Measurements from ENCODE around the gene PRDM11. TPM values are rescaled to one million over a fixed set of nuclear protein-coding genes. Genes with fewer than 3 reads are reported as not detected.

Gene PRDM11
- total and polyA plus RNA-seq, 2 of the 8 experiments (the other 6 are each of a cell fraction or from before 2014, with no cell fraction given): 3.6 to 11.7 TPM

DNA sequence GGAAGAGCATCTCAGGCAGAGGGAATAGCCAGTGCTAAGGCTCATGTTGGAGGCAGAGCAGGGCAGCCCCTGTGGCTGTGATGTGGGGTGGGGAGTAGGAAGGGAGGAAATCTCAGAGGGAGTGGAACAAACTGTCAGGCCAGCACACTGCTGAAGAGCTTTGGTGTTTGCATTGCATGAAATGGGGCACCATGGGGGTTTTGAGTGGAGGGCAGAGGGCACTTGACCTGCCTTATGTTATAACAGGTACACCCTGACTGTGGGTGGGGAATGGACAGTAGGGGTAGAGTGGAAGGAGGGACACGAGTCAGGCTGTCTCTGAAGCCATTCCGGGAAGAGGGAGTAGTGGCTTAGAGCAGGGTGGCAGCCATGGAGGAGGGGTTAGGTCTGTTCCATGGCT is 24.0 kb downstream of the PRDM11 start:
- H3K9me3 ChIP-seq (ENCODE audit: insufficient read depth in 2 of 2, low read depth in 1 of 2, low read length in 1 of 2): no peaks in the 10 kb centered on the region
- H4K20me1 ChIP-seq (replicated peaks in 1 of 2; ENCODE audit: control insufficient read depth in 1 of 2, insufficient read depth in 2 of 2, low read length in 2 of 2): peaks cover 2 to 7% of the 10 kb centered on the region in 2 experiments
- H3K14ac ChIP-seq (ENCODE audit: insufficient read length): no peak overlapping the region
- no peak overlapping the region for H3K4me2 ChIP-seq (ENCODE audit: insufficient read depth in 1 of 2, low read depth in 2 of 2, low read length in 2 of 2)
- no peaks in the 10 kb centered on the region; the same call in 1 of the 2 replicates for H3K23me2 ChIP-seq (ENCODE audit: low read depth, low read length)
- H3K4ac ChIP-seq (replicated peaks; ENCODE audit: insufficient read length, low read depth, low read length): no peak overlapping the region
- 81% methylated on average over 2 of the region's 2 CpGs; no CpG with 5 or more reads in 1 of the 2 experiments for WGBS, 2 experiments (ENCODE audit: extremely low coverage in 1 of 2, insufficient coverage in 1 of 2, insufficient read length in 1 of 2, insufficient replicate concordance in 2 of 2, low coverage in 1 of 2, low lambda C conversion rate in 2 of 2, missing lambda C conversion rate in 1 of 2)
- no peaks in the 10 kb centered on the region for H3K79me1 ChIP-seq (ENCODE audit: low read depth, low read length)
- ChIA-PET CTCF (ENCODE audit: partially characterized antibody) (interaction anchor here (0.6 to 0.7 kb wide), 3 partner anchors 9 to 15 kb away, joined by 3 to 4 read pairs (median 3); no protein-coding TSS in a partner anchor), POLR2A (ENCODE audit: partially characterized antibody) (no interaction called here)
- H3K23ac ChIP-seq (ENCODE audit: insufficient read length): no peak overlapping the region
- no peak for FAIRE-seq
- H4K91ac ChIP-seq (replicated peaks; ENCODE audit: insufficient read length, low read length): no peak overlapping the region
- H2BK20ac ChIP-seq (ENCODE audit: low read length): no peak overlapping the region
- no peak overlapping the region for H2BK15ac ChIP-seq (ENCODE audit: low read length)
- no peaks in the 10 kb centered on the region for H3K27me3 ChIP-seq (replicated peaks in 1 of 4; ENCODE audit: control insufficient read depth in 3 of 4, extremely low read depth in 1 of 4, insufficient read depth in 3 of 4, low read length in 3 of 4)
- H3K27ac ChIP-seq (ENCODE audit: low read depth, low read length): no peak overlapping the region
- no peak overlapping the region for H4K5ac ChIP-seq (ENCODE audit: insufficient read length, low read depth, low read length)
- no peak overlapping the region for H2BK5ac ChIP-seq (ENCODE audit: low read depth, low read length)
- no peaks in the 10 kb centered on the region for H3K79me2 ChIP-seq (ENCODE audit: control insufficient read depth in 1 of 2, insufficient read depth in 2 of 2, low read length in 2 of 2)
- no peak overlapping the region for H2AFZ ChIP-seq (ENCODE audit: low read length)
- H3K36me3 ChIP-seq (ENCODE audit: control insufficient read depth in 2 of 4, insufficient read depth in 4 of 4, low read length in 3 of 4): no peaks in the 10 kb centered on the region
- DNase-seq (ENCODE audit: low read depth in 1 of 2, low spot score in 2 of 2): no peak
- no peak overlapping the region for H2BK12ac ChIP-seq (ENCODE audit: low read depth, low read length)
- no peak overlapping the region for H3K18ac ChIP-seq (ENCODE audit: extremely low read depth, low read length)
- no peak overlapping the region for H3K4me3 ChIP-seq (ENCODE audit: extremely low read depth in 1 of 4, insufficient read depth in 2 of 4, low read depth in 3 of 4, low read length in 4 of 4)
- no peaks in the 10 kb centered on the region for H3K4me1 ChIP-seq (replicated peaks in 1 of 4; ENCODE audit: control insufficient read depth in 3 of 4, insufficient read depth in 4 of 4, low read length in 3 of 4)
- no peak overlapping the region for H3K56ac ChIP-seq (replicated peaks; ENCODE audit: insufficient read length, low read depth, low read length)
- H2BK120ac ChIP-seq (replicated peaks; ENCODE audit: low read depth, low read length): no peak overlapping the region
- no peak for TF ChIP-seq MAFK (IDR thresholded peaks at IDR 0.05; ENCODE audit: low read depth, low read length)
- no peak for TF ChIP-seq NANOG (IDR thresholded peaks at IDR 0.05; ENCODE audit: insufficient read depth, low read depth, low read length, poor library complexity, severe bottlenecking)
- TF ChIP-seq CHD1 (IDR thresholded peaks at IDR 0.05; ENCODE audit: low read depth, low read length): no peak
- no peak for TF ChIP-seq HDAC2 (IDR thresholded peaks at IDR 0.05; ENCODE audit: borderline replicate concordance in 1 of 2, low read depth in 2 of 2, low read length in 2 of 2)
- no peak overlapping the region for H2AK5ac ChIP-seq (ENCODE audit: low read depth, low read length)
- no peak overlapping the region for H3K9ac ChIP-seq (replicated peaks in 1 of 4; ENCODE audit: extremely low read depth in 1 of 4, low read depth in 3 of 4, low read length in 3 of 4)
- no peak overlapping the region for H4K8ac ChIP-seq (ENCODE audit: extremely low read depth, insufficient read depth, low read length)

Measured in H1 (cell line).